PC-3 (cell line): ENCODE measurements around the gene MTA3. TPM values are rescaled to one million over a fixed set of nuclear protein-coding genes. Genes with fewer than 3 reads are reported as not detected.

Experiments used
- ATAC-seq: fragments of 200-7000 bp; cut with Tn5 transposase; 2 replicates; pipeline ENCODE4 v1.9.1; 2020; ENCODE audit warnings: mild to moderate bottlenecking, moderate library complexity
- BruUV-seq: library from RNA; stranded (reverse); fragments of 400-500 nt; replicated peaks from 2 replicates; lab custom pipeline; 2021; lab: Mats Ljungman, UMichigan
- CTCF ChIA-PET: fragments of 300-600 bp; sonication (Branson Sonifier 250); formaldehyde crosslinking; loops from one replicate; lab custom pipeline; 2022; ENCODE audit warnings: antibody characterized with exemption; lab: Charles Lee
- POLR2A ChIA-PET: fragments of 300-600 bp; sonication (Branson Sonifier 250); formaldehyde crosslinking; loops from one replicate; lab custom pipeline; 2022; ENCODE audit warnings: antibody characterized with exemption; ENCODE audit not compliant: unreplicated experiment; lab: Charles Lee
- DNase-seq: peaks from one replicate; pipeline ENCODE4 v3.0.0-alpha.2; 2015
- H2AFZ ChIP-seq: fragments of 300-600 bp; sonication (generic); 2 replicates; pipeline ENCODE4 v1.6.0; 2016; ENCODE audit warnings: antibody characterized with exemption, low read length
- H3F3A ChIP-seq: fragments of 300-600 bp; sonication (generic); one replicate; pipeline ENCODE4 v1.6.0; 2017; ENCODE audit warnings: antibody characterized with exemption, low read length, control low read depth, mild to moderate bottlenecking; ENCODE audit not compliant: unreplicated experiment
- H3K27ac ChIP-seq: fragments of 300-600 bp; sonication (generic); 2 replicates; pipeline ENCODE4 v1.5.1; 2016; ENCODE audit warnings: mild to moderate bottlenecking, low read length
- H3K27me3 ChIP-seq: fragments of 300-600 bp; sonication (generic); 2 replicates; pipeline ENCODE4 v1.6.1; 2016; ENCODE audit warnings: low read length, mixed read lengths
- H3K36me3 ChIP-seq: fragments of 300-600 bp; sonication (generic); 2 replicates; pipeline ENCODE4 v1.6.1; 2016; ENCODE audit warnings: low read depth, mixed run types, low read length, mixed read lengths
- H3K4me1 ChIP-seq: fragments of 300-600 bp; sonication (generic); 2 replicates; pipeline ENCODE4 v1.5.1; 2016; ENCODE audit warnings: low read length; ENCODE audit not compliant: insufficient read depth
- H3K4me2 ChIP-seq: fragments of 300-600 bp; sonication (generic); 2 replicates; pipeline ENCODE4 v1.6.0; 2016; ENCODE audit warnings: low read length
- H3K4me3 ChIP-seq: fragments of 300-600 bp; sonication (generic); 2 replicates; pipeline ENCODE4 v1.5.1; 2016; ENCODE audit warnings: mild to moderate bottlenecking, low read length, mixed read lengths
- H3K79me2 ChIP-seq: fragments of 300-600 bp; sonication (generic); 2 replicates; pipeline ENCODE4 v1.6.1; 2017; ENCODE audit warnings: low read length, mixed read lengths
- H3K9ac ChIP-seq: fragments of 300-600 bp; sonication (generic); 2 replicates; pipeline ENCODE4 v1.6.0; 2016; ENCODE audit warnings: mild to moderate bottlenecking, low read length
- H3K9me2 ChIP-seq: fragments of 300-600 bp; sonication (generic); replicated peaks from 2 replicates; pipeline ENCODE4 v1.6.1; 2016; ENCODE audit warnings: mixed run types, low read length, mixed read lengths
- H3K9me3 ChIP-seq: fragments of 300-600 bp; sonication (generic); 2 replicates; pipeline ENCODE4 v1.6.1; 2016; ENCODE audit warnings: low read length, mixed read lengths
- H4K20me1 ChIP-seq: fragments of 300-600 bp; sonication (generic); 2 replicates; pipeline ENCODE4 v1.6.1; 2016; ENCODE audit warnings: low read length, mixed read lengths
- EZH2 ChIP-seq: fragments of 300-600 bp; sonication (generic); IDR thresholded peaks from one replicate; pipeline ENCODE4 v1.6.1; 2017; ENCODE audit warnings: antibody characterized with exemption, mild to moderate bottlenecking, low read length; ENCODE audit not compliant: unreplicated experiment
- EZH2phosphoT487 ChIP-seq: fragments of 300-600 bp; sonication (generic); IDR thresholded peaks from 2 replicates; pipeline ENCODE4 v1.6.1; 2018; ENCODE audit warnings: mild to moderate bottlenecking, antibody characterized with exemption, low read length, borderline replicate concordance
- intact Hi-C: fragments of 100-400 bp; cut with micrococcal nuclease; formaldehyde crosslinking; loops from 2 replicates; pipeline ENCODE4 v1.9.0; 2023
- total RNA-seq: library from RNA; depleted of rRNA; stranded (reverse); fragments of >200 nt; gene quantifications from 2 replicates; pipeline ENCODE4 v1.2.3, GENCODE V29; 2014
- TF ChIP-seq, protein P1 (sequence below): fragments of 300-600 bp; sonication (generic); conservative IDR thresholded peaks from 2 replicates; pipeline ENCODE4 v1.5.1; 2017; ENCODE audit warnings: antibody characterized with exemption, low read depth, mild to moderate bottlenecking, low read length

Gene MTA3
- total RNA-seq, 1 experiment from 2014 or later: 27.3 TPM

GRCh38 chr2:42796427-42797248 lies 228.2 kb downstream of the MTA3 start:
- Histone ChIP-seq H3K4me1 (no peaks in the 10 kb centered on the region), H3K27me3 (no peaks in the 10 kb centered on the region), H3K36me3 (no peaks in the 10 kb centered on the region), H3K9me2 (no peaks in the 10 kb centered on the region), H3K27ac (no peak overlapping the region), H3K4me3 (no peak overlapping the region), H3K79me2 (no peaks in the 10 kb centered on the region), H3K4me2 (no peak overlapping the region), H3K9me3 (no peaks in the 10 kb centered on the region), H3K9ac (no peak overlapping the region), H3F3A (no peaks in the 10 kb centered on the region), H2AFZ (no peak overlapping the region), H4K20me1 (no peaks in the 10 kb centered on the region)
- intact Hi-C loops: no loop called here
- no TSS peak for BruUV-seq
- ChIA-PET POLR2A (no interaction called here), CTCF (interaction anchor here (0.6 kb wide), 1 partner anchor 16 kb away, joined by 4 read pairs; no protein-coding TSS in a partner anchor)
- no peak for DNase-seq
- TF ChIP-seq EZH2phosphoT487: no peak
- TF ChIP-seq EZH2: no peak
- TF ChIP-seq, protein P1, sequence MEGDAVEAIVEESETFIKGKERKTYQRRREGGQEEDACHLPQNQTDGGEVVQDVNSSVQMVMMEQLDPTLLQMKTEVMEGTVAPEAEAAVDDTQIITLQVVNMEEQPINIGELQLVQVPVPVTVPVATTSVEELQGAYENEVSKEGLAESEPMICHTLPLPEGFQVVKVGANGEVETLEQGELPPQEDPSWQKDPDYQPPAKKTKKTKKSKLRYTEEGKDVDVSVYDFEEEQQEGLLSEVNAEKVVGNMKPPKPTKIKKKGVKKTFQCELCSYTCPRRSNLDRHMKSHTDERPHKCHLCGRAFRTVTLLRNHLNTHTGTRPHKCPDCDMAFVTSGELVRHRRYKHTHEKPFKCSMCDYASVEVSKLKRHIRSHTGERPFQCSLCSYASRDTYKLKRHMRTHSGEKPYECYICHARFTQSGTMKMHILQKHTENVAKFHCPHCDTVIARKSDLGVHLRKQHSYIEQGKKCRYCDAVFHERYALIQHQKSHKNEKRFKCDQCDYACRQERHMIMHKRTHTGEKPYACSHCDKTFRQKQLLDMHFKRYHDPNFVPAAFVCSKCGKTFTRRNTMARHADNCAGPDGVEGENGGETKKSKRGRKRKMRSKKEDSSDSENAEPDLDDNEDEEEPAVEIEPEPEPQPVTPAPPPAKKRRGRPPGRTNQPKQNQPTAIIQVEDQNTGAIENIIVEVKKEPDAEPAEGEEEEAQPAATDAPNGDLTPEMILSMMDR: no peak
- no peak for ATAC-seq

GRCh38 chr2:42797281-42797680 lies 228.8 kb downstream of the MTA3 start:
- no peak for DNase-seq
- Histone ChIP-seq H3K4me2 (no peak overlapping the region), H3K27me3 (no peaks in the 10 kb centered on the region), H3K9ac (no peak overlapping the region), H3K9me2 (no peaks in the 10 kb centered on the region), H3K79me2 (no peaks in the 10 kb centered on the region), H3F3A (no peaks in the 10 kb centered on the region), H2AFZ (no peak overlapping the region), H4K20me1 (no peaks in the 10 kb centered on the region), H3K9me3 (no peaks in the 10 kb centered on the region), H3K4me1 (no peaks in the 10 kb centered on the region), H3K36me3 (no peaks in the 10 kb centered on the region), H3K27ac (no peak overlapping the region), H3K4me3 (no peak overlapping the region)
- no peak for ATAC-seq
- POLR2A ChIA-PET: no interaction called here
- no peak for TF ChIP-seq EZH2phosphoT487
- TF ChIP-seq, protein P1: no peak
- no peak for TF ChIP-seq EZH2
- no TSS peak for BruUV-seq
- CTCF ChIA-PET: no interaction called here
- intact Hi-C loops: no loop called here

GRCh38 chr2:42799881-42800280 lies 231.4 kb downstream of the MTA3 start:
- POLR2A ChIA-PET: interaction anchor here (1.2 kb wide), 1 partner anchor 10 kb away, joined by 4 read pairs; no protein-coding TSS in a partner anchor
- Histone ChIP-seq H3K9me2 (no peaks in the 10 kb centered on the region), H3K36me3 (no peaks in the 10 kb centered on the region), H3K9ac (no peak overlapping the region), H4K20me1 (no peaks in the 10 kb centered on the region), H3K27ac (no peak overlapping the region), H3F3A (no peaks in the 10 kb centered on the region), H3K27me3 (no peaks in the 10 kb centered on the region), H3K79me2 (no peaks in the 10 kb centered on the region), H3K4me3 (no peak overlapping the region), H3K4me1 (no peaks in the 10 kb centered on the region), H2AFZ (no peak overlapping the region), H3K9me3 (no peaks in the 10 kb centered on the region), H3K4me2 (no peak overlapping the region)
- CTCF ChIA-PET: no interaction called here
- TF ChIP-seq EZH2phosphoT487 (no peak), EZH2 (no peak)
- TF ChIP-seq, protein P1: no peak
- no peak for DNase-seq
- ATAC-seq: no peak
- BruUV-seq: no TSS peak
- intact Hi-C loops: no loop called here
